ENCODE data around the gene TINAGL1.

Gene TINAGL1

GRCh38 chr1:31568895-31569595, 7.3 kb upstream of the TINAGL1 start:
- no peak for DNase-seq (ENCODE audit: low read depth in 3 of 3)

GRCh38 chr1:31569596-31570173, 6.6 kb upstream of the TINAGL1 start:
- no peak for DNase-seq (ENCODE audit: low read depth in 3 of 3)

- DNase-seq (ENCODE audit: low read depth in 3 of 3): no peak
Observed at GRCh38 chr1:31570228-31570627, 6.1 kb upstream of the TINAGL1 start.

GRCh38 chr1:31570906-31571305, 5.4 kb upstream of the TINAGL1 start:
- no peak for DNase-seq (ENCODE audit: low read depth in 3 of 3)

GRCh38 chr1:31571340-31572295, 4.7 kb upstream of the TINAGL1 start:
- no peak for DNase-seq (ENCODE audit: low read depth in 3 of 3)

GRCh38 chr1:31572323-31573104, 3.8 kb upstream of the TINAGL1 start:
- DNase-seq (ENCODE audit: low read depth in 3 of 3): no peak

GRCh38 chr1:31573261-31573660, 3.1 kb upstream of the TINAGL1 start:
- DNase-seq (ENCODE audit: low read depth in 3 of 3): no peak

GRCh38 chr1:31574749-31575368, 1.5 kb upstream of the TINAGL1 start:
- DNase-seq (ENCODE audit: low read depth in 3 of 3): no peak

GRCh38 chr1:31575369-31576140, 760 bp upstream of the TINAGL1 start:
- no peak for DNase-seq (ENCODE audit: low read depth in 3 of 3)

GRCh38 chr1:31576743-31577455, 584 bp downstream of the TINAGL1 start:
- no peak for DNase-seq (ENCODE audit: low read depth in 3 of 3)

- no peak for DNase-seq (ENCODE audit: low read depth in 3 of 3)
Observed at GRCh38 chr1:31577515-31578192, 1.3 kb downstream of the TINAGL1 start.

- DNase-seq (ENCODE audit: low read depth in 3 of 3): no peak
Observed at GRCh38 chr1:31579374-31579773, 3.1 kb downstream of the TINAGL1 start.

- DNase-seq (ENCODE audit: low read depth in 3 of 3): no peak
Observed at GRCh38 chr1:31580513-31580870, 4.2 kb downstream of the TINAGL1 start.

GRCh38 chr1:31580891-31581603, 4.7 kb downstream of the TINAGL1 start:
- no peak for DNase-seq (ENCODE audit: low read depth in 3 of 3)

GRCh38 chr1:31581821-31582810, 5.8 kb downstream of the TINAGL1 start:
- no peak for DNase-seq (ENCODE audit: low read depth in 3 of 3)

- DNase-seq (ENCODE audit: low read depth in 3 of 3): no peak
Observed at GRCh38 chr1:31583082-31583994, 7.0 kb downstream of the TINAGL1 start.
